GM21390 (cell line): Measurements from ENCODE around the gene MBOAT7.
"Not testable (repeated sequence)": the region's sequence is repeated elsewhere in the genome, so short reads cannot be mapped to it uniquely, and the experiment has no call there.

Experiments
- ATAC-seq: cut with Tn5 transposase; IDR thresholded peaks from one replicate; pipeline ENCODE4 v1.9.1; 2021; ENCODE audit not compliant: unreplicated experiment

Gene MBOAT7, protein sequence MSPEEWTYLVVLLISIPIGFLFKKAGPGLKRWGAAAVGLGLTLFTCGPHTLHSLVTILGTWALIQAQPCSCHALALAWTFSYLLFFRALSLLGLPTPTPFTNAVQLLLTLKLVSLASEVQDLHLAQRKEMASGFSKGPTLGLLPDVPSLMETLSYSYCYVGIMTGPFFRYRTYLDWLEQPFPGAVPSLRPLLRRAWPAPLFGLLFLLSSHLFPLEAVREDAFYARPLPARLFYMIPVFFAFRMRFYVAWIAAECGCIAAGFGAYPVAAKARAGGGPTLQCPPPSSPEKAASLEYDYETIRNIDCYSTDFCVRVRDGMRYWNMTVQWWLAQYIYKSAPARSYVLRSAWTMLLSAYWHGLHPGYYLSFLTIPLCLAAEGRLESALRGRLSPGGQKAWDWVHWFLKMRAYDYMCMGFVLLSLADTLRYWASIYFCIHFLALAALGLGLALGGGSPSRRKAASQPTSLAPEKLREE

DNA sequence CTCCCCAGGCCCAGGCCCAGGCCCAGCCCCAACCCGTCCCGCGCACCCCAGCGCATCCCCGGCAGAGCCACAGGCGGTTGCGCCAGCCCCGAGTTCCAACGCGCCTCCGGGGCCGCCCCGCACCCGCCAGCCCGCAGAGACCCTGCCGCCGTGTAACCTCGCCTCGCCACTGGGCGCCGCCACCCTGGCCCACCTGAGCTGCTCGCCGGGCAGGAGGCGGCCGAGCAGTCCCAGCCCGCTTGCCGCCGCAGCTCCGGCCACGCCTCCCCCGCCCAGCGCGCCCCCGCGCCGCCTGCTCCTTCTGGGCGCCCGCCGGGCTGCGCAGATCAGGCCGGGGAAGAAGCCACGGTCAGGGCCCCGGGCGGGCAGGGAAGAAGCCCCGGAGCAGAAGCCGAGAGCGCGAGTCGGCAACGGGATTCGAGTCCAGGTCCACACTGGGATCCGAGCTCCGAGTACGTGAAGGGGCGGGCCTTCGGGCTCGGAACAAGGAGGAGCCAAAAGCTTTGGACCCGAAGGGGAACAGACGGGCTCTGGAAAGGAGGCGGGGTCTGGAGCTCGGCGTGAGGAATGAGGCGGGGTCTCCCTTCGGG is at the start of gene MBOAT7:
TSS of gene MBOAT7 (minus strand) at position 436 of the 590 bp plus-strand sequence. CDS start 1,072 bp downstream, outside the sequence.
- peak; percentile 18 for ATAC-seq

DNA sequence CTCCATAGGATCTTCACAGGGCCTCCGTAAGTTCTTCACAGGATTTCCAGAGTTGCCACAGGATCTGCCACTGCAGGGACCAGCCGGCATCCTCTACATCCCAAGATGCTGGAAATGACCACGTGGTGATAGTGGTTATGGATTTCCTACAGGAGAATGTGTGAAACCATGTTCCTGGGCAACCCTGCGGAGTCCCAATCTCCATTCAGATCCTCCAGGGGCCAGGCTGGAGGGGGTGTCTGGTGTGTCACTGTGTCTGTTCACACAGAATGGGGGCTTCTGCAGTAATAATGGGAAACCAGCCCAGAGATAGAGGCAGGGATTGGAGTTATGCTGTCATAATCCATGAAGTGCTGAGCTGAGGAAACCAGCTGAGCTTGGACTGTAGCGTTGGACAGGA is 44.6 kb upstream of the MBOAT7 start:
- no peak for ATAC-seq

DNA sequence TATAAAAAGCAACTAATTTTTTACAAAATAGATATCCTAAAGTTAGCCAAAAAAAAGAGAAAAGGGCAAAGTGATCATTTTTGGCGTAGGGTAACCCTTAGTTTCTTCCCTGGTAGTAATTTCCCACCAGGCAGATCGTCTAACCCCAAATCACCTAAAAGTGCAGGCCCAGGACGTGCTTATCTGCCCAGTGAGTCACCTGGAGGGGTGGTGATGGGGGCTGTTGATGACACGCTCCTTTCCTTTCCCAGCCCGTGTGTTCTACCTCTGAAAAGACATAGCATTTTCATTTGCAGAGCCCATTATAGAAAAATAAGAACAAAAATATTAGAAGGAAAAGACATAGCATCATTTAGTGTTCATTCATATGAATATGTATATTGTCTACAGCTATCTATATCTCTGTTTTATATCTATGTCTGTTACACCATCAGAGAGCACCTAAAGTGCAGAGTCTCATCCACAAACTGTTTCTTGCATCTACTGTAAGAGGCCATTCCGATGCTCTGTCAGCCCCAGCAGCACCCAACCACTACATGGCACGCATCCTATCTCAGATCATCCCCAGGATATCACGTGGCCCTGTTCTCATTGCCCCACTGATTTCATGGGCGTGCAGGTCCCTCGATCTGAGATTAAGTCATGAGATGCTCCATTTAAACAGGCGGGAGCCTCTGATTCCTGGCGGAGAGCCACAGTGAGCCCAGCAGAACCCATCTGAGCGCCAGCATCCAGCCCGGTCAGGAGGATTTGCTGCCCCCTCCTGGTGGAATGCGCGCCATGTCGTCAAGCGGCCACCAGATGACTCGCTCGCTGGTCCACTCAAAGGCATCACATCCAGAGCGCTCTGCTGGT is 41.9 kb upstream of the MBOAT7 start:
- ATAC-seq, result no peak

DNA sequence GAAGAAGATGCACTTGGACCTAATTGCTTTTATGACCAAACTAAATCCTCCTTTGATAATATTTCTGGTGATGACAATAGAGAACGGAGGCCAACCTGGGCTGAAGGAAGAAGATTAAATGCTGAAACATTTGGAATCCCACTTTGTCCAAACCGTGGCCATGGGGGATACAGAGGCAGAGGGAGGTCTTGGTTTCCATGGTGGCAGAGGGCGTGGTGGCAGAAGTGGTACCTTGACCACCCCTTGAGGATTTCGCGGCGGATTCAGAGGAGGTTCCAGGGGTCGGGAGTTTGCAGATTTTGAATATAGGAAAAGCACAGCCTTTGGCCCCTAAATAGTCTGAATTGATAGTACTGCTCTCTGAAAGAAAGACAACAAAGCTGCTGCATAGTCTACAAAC is 40.7 kb upstream of the MBOAT7 start:
- ATAC-seq, result no peak

DNA sequence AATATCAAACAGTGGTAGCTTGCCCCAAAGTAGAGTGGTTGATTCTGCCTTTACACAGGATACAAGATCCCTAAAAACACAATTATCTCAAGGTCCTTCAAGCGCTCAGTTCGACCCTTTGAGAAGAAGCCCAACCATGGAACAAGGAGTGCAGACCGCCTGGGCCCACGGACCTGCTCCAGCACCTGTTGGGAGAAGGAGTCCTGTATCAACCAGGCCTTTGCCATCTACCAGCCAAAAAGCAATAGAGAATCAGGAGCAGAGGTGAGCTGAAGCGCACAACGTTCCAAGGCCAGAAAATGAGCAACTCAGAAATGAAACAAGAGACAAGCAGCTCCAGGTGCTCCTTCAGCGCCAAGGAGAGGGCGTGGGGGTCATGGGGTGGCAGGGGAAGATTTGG is 39.8 kb upstream of the MBOAT7 start:
- ATAC-seq, result no peak

DNA sequence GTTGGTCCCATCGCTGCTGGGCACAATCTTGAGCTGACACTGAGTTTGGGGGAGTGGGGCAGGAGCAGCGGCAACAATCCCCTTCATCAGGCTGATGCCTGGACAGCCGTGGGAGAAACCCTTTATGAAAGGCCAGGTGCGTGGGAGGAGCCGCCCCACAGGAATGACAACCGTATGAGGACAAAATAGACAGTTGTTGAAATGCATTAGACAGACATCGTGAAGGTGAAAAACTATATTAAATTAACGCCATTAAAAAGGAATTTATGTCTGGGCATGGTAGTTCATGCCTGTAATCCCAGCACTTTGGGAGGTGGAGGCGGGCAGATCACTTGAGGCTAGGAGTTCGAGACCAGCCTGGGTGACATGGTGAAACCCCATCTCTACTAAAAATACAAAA is 35.2 kb upstream of the MBOAT7 start:
- not testable (repeated sequence) for ATAC-seq

DNA sequence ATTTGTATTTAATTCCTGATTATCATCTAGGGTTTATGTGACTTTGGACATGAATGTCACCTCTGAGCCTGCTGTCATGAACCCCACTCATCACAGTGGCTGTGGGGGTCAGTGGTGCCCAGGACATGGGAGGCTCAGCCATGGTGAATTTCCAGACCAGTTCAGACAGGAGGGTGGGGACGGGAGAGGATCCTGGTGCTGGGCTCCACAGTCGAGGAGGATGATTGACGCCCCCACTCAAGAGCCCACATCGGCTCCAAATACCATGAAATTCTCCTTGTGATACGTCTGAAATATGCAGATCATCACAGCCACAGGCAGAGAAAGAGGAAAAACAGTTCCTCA is 34.5 kb upstream of the MBOAT7 start:
- not testable (repeated sequence) for ATAC-seq

DNA sequence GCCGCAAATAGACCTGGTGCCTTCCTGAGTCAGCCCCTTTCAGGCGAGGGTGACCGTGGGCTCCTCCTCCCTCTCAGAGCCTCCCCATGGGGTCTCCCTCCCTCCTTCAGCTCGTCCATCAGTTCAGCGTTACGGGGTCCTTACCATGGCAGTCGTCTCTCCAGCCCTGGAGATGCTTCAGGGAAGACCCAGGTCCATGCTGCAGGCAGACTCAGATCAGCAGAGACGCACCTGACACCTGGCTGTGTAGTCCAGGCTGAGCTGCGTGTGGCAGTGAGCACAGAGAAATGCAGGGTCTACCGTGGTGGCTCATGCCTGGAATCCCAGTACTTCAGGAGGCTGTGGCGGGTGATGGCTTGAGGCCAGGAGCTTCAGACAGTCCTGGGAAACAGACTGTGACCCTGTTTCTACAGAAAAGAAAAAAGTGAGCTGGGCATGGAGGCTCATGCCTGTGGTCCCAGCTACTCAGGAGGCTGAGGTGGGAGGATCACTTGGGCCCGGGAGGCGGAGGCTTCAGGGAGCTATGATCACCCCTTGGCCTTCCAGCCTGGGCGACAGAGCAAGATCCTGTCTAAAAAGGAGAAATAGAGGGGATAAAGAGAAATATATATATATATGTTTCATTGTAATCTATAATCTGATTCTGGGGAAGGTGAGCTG is 34.0 kb upstream of the MBOAT7 start:
- not testable (repeated sequence) for ATAC-seq

DNA sequence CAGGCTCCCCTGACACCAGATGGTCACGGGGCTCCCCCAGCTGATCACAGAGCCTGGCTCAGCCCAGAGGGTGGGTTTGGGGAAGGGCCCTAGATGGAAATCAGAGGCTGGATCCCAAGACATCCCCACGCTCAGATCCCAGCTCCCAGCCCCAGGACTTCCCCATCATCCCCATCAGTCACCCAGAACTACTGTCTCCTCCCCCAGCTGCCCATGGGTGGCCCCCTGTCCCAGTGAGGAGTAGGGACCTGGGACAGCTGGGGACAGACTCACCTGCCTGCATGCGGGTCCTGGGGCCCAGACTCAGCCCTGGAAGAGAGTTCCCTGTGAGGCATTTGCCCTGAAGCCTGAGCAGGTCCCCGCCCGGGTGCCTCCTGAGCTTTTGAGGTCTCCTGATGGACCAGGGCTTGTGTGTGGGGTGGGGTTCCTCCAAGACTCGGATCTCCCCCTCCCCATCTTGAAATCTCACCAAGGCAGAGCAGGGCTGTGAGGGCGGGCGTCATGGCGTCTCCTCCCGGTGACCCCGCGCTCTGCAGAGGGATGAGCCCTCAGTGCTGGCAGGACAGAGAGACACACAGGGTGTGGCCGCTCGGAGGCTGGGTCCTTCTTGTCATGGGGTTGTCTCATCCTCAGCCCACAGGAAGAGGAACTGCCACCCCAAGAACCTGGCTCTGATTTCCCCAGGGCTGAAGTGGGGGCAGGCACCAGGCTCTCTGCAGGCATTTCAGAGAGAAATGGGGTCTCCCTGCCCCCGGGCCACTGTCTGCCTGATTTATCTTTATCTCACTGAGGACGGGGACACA is 33.3 kb upstream of the MBOAT7 start, which contains the start of gene LILRB3:
TSS of gene LILRB3 (minus strand) at position 534 of the 803 bp plus-strand sequence. CDS start at position 503, 31 bp downstream.
- not testable (repeated sequence) for ATAC-seq

DNA sequence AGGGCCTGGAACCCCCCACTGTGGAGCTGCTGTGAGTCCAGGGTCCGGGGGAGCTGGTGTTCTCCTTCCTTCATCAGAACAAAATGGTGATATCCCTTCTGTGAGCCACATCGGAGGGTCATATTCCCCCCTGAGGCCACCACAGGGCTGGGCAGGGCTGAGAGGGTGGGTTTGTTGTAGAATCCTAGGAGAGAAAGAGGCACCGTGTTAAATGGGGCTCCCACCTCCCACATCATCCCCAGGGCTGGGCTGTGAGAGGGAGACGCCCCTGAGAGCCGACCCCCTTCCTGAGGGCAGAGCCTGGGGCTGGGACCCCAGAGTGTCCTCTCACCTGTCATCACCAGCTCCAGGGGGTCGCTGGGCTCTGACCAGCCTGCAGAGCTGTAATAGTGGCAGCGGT is 32.6 kb upstream of the MBOAT7 start:
- ATAC-seq, result not testable (repeated sequence)

DNA sequence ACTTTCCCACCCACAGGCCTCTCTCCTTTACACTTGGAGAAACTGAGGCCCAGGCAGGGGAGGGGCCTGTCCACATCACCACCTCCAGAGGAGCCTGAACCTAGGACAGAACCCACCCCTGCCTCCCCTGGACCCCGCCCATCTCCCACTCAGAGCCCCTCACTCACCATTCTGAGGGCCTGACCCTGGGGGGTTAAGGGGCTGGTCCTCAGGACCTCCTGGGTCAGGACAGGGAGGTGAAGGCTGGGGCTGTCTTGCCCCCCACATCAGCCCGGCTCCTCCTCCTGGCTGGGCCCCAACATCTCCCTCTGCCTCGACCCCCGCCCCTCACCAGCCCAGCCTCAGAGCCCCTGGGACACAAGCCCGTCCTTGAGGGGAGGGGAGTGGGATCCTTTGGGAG is 30.3 kb upstream of the MBOAT7 start:
- ATAC-seq, result not testable (repeated sequence)

DNA sequence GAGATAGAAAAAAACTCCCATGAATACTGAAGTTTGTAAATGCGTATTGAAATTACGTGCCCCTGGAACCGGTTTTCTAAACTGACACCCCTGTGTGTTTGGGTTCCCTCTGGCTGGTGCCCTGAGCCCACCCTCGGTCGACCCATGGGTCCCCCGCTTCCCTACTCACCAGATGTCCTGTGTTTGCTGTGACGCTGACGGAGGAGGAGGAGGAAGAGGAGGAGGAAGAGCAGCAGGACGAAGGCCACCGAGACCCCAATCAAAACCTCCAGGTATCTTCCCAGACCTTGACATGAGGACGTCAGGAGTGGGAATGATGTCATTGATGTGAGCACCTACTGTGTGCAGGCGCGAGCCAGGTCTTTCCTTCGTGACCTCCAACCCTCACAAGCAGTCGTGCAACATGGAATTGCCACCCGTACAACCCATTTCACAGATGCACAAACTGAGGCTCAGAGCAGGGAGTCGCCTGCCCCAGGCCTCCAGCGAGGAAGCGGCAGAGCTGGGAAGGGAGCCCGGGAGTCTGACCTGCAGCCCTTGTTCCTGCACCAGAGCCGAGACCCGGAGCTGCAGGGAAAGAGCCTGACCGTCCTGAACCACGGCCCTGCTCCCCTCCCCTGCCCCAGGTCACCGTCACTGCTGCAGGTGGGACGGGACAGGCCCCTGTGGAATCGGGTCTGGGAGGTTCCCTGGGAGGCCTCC is 29.7 kb upstream of the MBOAT7 start:
- no peak for ATAC-seq

DNA sequence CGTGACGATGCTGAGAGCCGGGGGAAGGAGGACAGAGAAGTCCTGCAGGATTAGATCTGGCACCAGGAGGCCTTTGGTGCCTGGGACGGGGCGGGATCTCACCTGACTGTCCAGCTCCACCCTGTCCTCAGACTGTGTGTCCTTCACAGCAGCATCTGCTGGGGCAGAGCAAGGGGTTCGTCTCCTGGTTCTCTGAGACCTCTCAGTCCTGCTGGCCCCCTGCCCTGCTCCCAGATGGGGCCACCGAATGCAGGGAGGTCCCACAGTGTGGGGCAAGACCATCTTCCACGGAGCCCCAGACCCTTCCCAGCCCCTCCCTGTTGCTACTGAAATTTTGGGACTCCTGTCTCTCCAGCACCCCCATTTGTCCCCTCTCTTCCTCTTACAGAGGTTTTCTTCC is 28.9 kb upstream of the MBOAT7 start:
- ATAC-seq, result no peak

DNA sequence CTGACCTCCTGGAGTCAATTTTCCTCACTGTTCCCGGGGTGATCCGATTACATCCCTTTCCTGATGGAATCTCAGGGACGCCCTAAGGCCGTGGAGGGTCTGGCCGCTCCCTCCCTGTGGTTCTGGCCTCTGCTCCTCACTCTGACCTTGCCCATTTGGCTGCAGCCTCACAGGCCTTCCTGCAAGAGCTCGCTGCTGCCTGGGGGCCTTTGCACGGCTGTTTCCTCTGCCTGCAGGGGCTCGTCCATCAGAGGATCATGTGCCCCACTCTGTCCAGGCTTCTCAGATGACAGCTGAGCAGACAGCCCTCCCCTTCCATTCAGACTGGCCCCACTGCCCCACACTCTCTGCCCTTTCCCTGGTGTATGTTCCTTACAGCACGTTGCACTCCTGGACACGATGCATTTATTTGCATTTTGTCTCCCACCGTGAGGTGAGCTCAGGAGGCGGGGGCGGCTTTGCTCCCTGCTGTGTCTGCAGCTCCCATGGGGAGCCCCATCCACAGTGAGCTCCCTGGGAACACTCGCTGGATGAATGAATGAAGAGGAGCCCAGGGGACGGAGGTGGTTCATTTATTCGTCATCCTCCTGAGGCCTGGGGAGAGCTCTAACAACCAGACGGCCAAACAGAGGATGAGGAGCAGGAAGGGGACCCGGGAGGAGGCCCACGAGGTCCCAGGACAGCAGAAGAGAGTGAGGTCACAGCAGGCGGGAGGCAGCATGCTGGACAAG is 28.3 kb upstream of the MBOAT7 start:
- not testable (repeated sequence) for ATAC-seq

DNA sequence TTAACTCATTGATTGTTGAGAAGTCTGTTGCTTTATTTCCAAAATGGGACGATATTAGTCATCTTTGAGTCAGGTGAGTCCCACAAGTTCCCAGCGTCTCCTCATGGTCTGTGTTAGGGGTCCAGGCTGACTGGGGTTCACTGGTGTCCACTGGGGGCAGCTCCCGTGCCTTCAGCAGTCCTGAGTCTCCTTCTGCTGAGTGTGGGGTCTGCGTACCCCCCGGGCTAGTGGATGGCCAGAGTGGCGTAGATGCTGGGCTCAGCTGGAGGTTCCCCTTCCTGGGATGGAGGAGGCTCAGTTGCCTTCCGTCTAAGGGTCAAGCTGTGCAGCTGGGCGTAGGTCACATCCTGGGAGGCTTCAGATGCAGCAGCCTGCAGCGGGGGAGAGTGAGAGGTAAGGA is 27.5 kb upstream of the MBOAT7 start:
- no peak for ATAC-seq

DNA sequence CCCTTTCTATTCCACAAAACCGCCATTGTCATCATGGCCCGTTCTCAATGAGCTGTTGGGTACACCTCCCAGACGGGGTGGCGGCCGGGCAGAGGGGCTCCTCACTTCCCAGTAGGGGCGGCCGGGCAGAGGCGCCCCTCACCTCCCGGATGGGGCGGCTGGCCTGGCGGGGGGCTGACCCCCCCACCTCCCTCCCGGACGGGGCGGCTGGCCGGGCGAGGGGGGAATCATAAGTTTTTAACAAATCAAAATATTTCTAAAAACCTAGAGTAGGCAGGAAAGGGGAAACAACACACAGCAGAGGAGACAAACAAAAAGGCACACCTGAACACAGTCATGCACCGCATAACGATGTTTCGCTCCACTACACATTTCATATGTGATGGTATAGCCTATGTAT is 25.4 kb upstream of the MBOAT7 start:
- not testable (repeated sequence) for ATAC-seq

DNA sequence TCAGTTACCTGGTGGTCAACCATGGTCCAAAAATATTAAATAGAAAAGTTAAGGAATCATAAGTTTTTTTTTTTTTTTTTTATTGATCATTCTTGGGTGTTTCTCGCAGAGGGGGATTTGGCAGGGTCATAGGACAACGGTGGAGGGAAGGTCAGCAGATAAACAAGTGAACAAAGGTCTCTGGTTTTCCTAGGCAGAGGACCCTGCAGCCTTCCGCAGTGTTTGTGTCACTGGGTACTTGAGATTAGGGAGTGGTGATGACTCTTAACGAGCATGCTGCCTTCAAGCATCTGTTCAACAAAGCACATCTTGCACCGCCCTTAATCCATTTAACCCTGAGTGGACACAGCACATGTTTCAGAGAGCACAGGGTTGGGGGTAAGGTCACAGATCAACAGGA is 24.8 kb upstream of the MBOAT7 start:
- ATAC-seq, result not testable (repeated sequence)

DNA sequence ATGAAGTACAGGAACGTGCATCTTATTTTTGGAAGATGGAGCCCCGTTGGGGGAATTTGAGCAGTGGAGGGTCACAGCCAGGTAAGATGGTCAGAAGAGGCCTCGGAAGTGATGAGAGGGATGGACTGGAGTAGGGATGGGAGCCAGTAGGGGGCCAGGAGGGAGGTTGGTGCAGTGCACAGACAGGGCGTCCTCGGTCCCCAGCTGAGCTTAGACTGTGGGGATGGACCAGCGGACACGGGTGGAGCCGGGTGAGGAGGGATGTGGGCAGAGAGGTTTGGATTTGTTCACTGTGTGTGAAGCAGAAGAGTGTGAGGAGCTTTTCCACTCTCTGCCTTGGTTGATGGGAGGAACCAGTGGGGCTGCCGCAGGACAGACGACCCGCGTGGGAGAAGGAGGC is 21.9 kb upstream of the MBOAT7 start:
- no peak for ATAC-seq
